Airway epithelial cell (primary cell): ENCODE data around the gene ACSL6. TPM values are rescaled to one million over a fixed set of nuclear protein-coding genes. Genes with fewer than 3 reads are reported as not detected.

Source experiments
- total RNA-seq: library from RNA; depleted of rRNA; stranded (reverse); fragments of >200 nt; gene quantifications from 2 replicates; pipeline ENCODE4 v1.2.3, GENCODE V29; 2015

ACSL6 gene, protein sequence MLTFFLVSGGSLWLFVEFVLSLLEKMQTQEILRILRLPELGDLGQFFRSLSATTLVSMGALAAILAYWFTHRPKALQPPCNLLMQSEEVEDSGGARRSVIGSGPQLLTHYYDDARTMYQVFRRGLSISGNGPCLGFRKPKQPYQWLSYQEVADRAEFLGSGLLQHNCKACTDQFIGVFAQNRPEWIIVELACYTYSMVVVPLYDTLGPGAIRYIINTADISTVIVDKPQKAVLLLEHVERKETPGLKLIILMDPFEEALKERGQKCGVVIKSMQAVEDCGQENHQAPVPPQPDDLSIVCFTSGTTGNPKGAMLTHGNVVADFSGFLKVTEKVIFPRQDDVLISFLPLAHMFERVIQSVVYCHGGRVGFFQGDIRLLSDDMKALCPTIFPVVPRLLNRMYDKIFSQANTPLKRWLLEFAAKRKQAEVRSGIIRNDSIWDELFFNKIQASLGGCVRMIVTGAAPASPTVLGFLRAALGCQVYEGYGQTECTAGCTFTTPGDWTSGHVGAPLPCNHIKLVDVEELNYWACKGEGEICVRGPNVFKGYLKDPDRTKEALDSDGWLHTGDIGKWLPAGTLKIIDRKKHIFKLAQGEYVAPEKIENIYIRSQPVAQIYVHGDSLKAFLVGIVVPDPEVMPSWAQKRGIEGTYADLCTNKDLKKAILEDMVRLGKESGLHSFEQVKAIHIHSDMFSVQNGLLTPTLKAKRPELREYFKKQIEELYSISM
- not detected in 2 replicates for total RNA-seq

DNA sequence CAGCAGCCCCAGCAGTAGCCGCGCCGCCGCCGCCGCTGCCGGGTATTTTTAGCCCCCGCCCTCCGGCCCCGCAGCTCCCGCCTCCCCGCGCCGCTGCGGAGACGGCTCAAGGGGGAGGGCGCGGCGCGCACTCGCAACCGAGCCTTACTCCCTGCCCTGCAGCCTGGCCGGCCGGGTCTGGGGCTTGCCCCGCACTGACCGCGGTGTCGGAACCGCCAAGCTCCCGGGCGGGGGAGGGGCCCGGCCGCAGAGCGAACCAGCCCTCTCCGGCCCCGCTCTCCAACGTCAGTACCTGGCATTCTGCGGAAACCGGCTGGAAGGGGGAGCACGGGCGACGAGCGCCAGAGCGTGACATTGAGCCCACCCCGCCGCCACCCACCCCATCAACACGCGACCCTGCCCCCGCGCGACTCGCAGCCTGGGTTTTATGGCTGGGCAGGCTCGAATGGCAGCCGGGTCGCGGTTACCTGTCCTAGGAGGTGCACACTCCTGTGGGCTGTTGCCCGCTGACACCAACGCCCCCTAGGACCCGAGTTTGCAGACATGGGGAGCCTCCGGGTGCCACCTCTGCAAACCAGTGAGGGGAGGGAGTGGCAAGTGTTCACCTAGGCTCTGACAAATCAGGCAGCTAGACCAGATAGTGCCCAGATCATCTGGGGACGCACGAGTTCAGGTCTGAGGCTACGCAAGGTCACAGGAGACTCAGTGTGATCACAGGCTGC, at the start of gene ACSL6:
ACSL6 (minus strand) TSS at position 37 of the 722 bp plus-strand sequence. CDS start 105 bp downstream, outside the sequence.

DNA sequence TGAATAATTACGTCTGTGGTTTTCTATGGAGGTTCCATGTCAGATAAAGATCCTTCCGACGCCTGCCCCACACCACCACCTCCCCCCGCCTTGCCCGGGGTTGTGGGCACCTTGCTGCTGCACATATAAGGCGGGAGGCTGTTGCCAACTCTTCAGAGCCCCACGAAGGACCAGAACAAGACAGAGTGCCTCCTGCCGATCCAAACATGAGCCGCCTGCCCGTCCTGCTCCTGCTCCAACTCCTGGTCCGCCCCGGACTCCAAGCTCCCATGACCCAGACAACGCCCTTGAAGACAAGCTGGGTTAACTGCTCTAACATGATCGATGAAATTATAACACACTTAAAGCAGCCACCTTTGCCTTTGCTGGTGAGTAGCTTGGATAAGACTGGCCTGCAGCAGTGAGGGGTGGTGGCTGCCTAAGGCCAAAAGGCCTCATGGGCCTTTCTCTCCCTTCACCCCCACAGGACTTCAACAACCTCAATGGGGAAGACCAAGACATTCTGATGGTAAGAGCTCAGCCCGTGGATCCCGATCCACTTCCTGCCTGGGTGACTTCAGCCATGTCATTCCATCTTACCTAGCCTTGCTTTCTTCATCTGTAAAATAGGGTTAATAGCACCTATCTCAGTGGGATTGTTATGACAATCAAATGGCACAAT, 49.2 kb upstream of the ACSL6 start, which contains the start of gene IL3:
IL3 (plus strand) TSS at position 155 of the 661 bp plus-strand sequence; CDS start at position 207, 52 bp downstream.

DNA sequence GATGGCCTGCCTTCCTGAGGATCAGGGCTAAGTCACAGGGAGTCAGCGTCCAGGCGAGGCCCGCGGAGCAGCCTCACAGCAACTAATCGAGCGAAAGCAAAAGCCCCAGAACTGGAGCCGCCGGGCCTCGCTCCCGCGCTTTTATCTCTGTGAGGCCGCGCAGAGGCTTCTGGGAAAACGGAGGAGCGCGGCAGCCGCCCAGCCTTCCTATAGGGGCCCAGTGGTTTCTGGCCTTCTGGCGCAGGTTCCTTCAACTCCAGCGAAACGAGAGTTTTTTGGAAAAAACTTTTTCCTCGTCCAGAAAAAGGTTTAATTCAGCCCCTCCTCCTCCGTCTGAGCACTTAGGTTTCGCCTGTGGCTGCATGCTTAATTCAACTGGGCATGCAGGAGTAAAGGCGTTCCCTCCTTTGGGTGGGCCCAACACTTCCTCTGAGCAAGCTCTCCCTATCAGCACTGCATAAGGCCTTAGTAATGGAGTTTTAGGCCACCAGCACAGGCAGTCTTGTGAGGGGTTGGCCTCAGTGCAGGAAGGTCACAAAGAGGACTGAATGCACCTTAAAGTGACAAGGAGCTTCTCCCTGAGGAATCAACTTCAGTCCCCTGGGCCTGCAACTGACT, 65.8 kb downstream of the ACSL6 start, which contains the start of gene MEIKIN:
MEIKIN (minus strand) TSS at position 113 of the 618 bp plus-strand sequence. CDS start 158 bp downstream, outside the sequence.

Other genes starting within 250 kb of the ACSL6 start
- 8.5 and 9.6 TPM in 2 replicates for gene FNIP1, start 214.6 kb downstream of the ACSL6 start, total RNA-seq
- gene MEIKIN, start 66.0 kb downstream of the ACSL6 start, total RNA-seq, result not detected in 2 replicates
- gene IL3, start 49.0 kb upstream of the ACSL6 start, total RNA-seq, result not detected in 2 replicates
- 0.28 TPM in 1 of 2 replicates, not detected in the other for gene CSF2, start 62.1 kb upstream of the ACSL6 start, total RNA-seq
- 58.1 and 59.9 TPM in 2 replicates for gene P4HA2, start 216.2 kb upstream of the ACSL6 start, total RNA-seq
- 61.7 and 92.3 TPM in 2 replicates for gene PDLIM4, start 246.0 kb upstream of the ACSL6 start, total RNA-seq